Stimulated activated CD4-positive, alpha-beta T cell treated with anti-CD3 and anti-CD28 coated beads, Interleukin-12 subunit alpha, Interleukin-12 subunit beta, amount 100 ng/mL, for 4 hours (primary cell): ENCODE data around the gene CACNA1H.
"Not testable (repeated sequence)": the region's sequence is repeated elsewhere in the genome, so short reads cannot be mapped to it uniquely, and the experiment has no call there.

Experiments used
- DNase-seq: peaks from one replicate; pipeline ENCODE4 v3.0.0-alpha.2; 2020

CACNA1H gene

GRCh38 chr16:1215574-1216295 lies 62.8 kb downstream of the CACNA1H start:
- DNase-seq = no peak

GRCh38 chr16:1216296-1216619 lies 63.4 kb downstream of the CACNA1H start:
- DNase-seq = no peak

GRCh38 chr16:1216681-1217400 lies 63.9 kb downstream of the CACNA1H start:
- DNase-seq = no peak

- no peak for DNase-seq
Measured at GRCh38 chr16:1217526-1217925, 64.6 kb downstream of the CACNA1H start.

GRCh38 chr16:1218061-1218929 lies 65.4 kb downstream of the CACNA1H start:
- DNase-seq = no peak

- DNase-seq = no peak
Measured at GRCh38 chr16:1218930-1219611, 66.2 kb downstream of the CACNA1H start.

- no peak for DNase-seq
Measured at GRCh38 chr16:1220098-1220728, 67.3 kb downstream of the CACNA1H start.

GRCh38 chr16:1220841-1221627 lies 68.1 kb downstream of the CACNA1H start:
- no peak for DNase-seq

GRCh38 chr16:1221628-1222552 lies 69.0 kb downstream of the CACNA1H start:
- no peak for DNase-seq

- no peak for DNase-seq
Measured at GRCh38 chr16:1222553-1223354, 69.8 kb downstream of the CACNA1H start.

GRCh38 chr16:1223355-1224214 lies 70.7 kb downstream of the CACNA1H start:
- no peak for DNase-seq

- no peak for DNase-seq
Measured at GRCh38 chr16:1224558-1224957, 71.7 kb downstream of the CACNA1H start.

- DNase-seq = no peak
Measured at GRCh38 chr16:1225051-1225451, 72.1 kb downstream of the CACNA1H start, which contains the start of gene TPSG1. Gene TPSG1 (minus strand): TSS chr16:1225268. CDS start chr16:1225252, 16 bp downstream.

- DNase-seq = not testable (repeated sequence)
Measured at GRCh38 chr16:1225728-1226311, 72.9 kb downstream of the CACNA1H start.

GRCh38 chr16:1226692-1227091 lies 73.8 kb downstream of the CACNA1H start:
- not testable (repeated sequence) for DNase-seq

GRCh38 chr16:1228227-1228626 lies 75.3 kb downstream of the CACNA1H start:
- DNase-seq = not testable (repeated sequence)

GRCh38 chr16:1229476-1229875 lies 76.6 kb downstream of the CACNA1H start:
- DNase-seq = not testable (repeated sequence)

- not testable (repeated sequence) for DNase-seq
Measured at GRCh38 chr16:1230084-1230470, 77.2 kb downstream of the CACNA1H start, which contains the start of gene TPSB2. Gene TPSB2 (minus strand): TSS chr16:1230184. CDS start chr16:1229951, 233 bp downstream.
